Raji (cell line): Measurements from ENCODE around the gene CYTH4.

Source experiments
- POLR2A ChIP-seq: IDR thresholded peaks from 2 replicates; pipeline ENCODE4 v1.6.1; 2011; ENCODE audit warnings: low read depth, low read length, control low read depth; ENCODE audit not compliant: insufficient read depth

CYTH4 gene

GRCh38 chr22:37308385-37309200, 26.3 kb downstream of the CYTH4 start:
- TF ChIP-seq POLR2A: no peak

- no peak; the same call in 1 of the 2 replicates for TF ChIP-seq POLR2A
Observed at GRCh38 chr22:37309211-37310074, 27.1 kb downstream of the CYTH4 start.

- TF ChIP-seq POLR2A: no peak
Observed at GRCh38 chr22:37310075-37310606, 27.8 kb downstream of the CYTH4 start.

DNA sequence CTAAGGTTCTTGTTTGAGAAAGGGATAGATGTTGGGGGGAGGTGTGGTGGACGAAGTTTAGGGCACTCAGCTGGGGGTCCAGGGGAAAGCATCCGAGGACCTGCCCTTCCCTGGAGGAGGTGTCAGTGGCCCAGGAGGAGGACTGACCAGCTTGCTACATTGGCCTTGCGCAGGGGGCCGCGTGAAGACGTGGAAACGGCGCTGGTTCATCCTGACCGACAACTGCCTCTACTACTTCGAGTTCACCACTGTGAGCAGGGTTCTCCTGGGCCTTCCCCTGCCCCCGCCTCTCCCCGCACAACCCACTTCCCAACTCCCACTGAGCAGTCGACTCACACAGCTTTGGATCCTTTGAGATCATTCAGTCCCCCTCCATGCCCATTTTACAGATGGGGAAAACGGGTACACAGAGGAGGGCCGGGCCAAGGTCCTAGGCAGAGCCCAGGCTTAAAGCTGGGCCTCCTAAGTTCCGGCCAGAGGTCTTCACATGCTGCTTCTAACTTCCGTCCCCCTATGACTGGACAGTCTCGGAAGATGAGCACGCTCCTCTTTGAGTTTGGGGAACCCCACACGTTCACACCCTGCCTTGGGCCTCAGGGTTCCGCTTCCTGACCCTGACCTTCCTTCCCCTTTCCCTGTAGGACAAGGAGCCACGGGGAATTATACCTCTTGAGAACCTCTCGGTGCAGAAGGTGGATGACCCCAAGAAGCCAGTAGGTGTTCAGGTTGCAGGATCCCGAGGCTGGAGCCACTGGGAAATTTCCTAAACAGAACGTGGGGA, 28.7 kb downstream of the CYTH4 start:
- no peak for TF ChIP-seq POLR2A

DNA sequence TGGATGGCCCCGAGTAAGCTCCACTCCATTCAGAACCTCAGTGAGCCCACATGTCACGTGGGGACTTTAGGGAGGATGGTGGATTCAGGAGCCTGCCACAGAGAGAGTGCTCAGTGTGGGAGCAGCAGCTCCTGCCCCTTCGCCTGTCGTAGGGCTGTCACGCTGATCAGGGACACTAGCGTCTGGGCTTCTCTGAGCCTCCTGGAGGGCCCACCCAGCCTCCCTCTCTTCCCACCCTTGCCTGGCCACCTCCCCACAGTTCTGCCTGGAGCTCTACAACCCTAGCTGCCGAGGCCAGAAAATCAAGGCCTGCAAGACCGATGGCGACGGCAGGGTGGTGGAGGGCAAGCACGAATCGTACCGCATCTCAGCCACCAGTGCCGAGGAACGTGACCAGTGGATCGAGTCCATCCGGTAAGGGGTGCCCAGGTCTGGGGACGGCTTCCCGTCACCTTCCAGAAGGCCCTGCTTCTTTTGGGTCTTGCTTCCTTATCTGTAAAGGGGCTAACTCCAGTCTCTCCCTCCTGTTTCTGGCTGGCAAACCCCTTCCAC, 29.5 kb downstream of the CYTH4 start:
- TF ChIP-seq POLR2A: no peak

DNA sequence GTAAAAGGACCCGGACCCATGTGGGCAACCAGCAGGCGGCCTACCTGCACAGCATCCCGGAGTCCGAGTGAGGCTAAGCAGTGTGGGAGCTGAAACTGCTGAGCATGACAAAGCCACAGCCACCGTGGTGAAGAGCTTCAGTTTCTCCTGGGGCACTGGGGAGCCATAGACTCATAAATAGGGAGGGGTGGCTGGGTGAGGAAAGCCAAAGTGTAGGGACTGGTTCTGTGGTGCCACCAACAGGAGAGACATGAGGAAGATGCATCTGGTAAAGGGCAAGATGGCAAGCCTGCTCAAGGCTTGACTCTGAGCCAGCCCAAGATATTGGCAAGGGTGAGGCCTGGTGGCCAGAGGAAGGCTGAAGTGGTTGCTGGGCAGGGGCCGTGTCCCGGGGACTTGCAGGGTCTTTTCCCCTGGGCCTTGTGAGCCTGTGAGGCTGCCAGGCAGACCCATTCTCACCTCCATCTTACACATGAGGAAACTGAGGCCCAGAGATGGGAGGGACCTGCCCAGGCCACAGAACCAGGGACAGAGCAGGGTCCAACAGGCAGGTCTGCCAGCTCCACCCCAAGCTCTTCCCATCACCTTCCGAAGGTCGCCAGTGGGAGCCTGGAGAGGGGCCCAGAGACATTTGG, 30.4 kb downstream of the CYTH4 start:
- TF ChIP-seq POLR2A: no peak

GRCh38 chr22:37313376-37314314, 31.3 kb downstream of the CYTH4 start:
- no peak for TF ChIP-seq POLR2A

GRCh38 chr22:37314315-37315074, 32.2 kb downstream of the CYTH4 start:
- no peak for TF ChIP-seq POLR2A

DNA sequence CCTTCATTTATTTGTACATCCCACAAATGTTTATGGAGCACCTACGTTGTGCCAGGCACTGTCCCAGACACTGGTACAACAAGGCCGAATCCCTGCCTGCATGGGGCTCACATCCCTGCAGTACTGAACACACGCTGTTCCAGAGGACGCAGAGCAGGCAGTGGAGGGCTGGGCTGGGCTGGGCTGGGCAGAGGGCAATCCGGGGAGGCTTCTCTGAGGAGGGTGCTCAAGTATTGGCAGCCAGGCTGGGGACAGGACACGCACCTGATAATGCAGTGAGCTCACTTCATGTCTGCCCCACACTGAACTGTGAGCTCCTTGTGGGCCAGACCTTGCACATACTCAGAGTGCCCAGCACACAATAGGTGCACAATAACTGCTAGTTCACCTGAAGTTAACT, 34.1 kb downstream of the CYTH4 start:
- no peak for TF ChIP-seq POLR2A

DNA sequence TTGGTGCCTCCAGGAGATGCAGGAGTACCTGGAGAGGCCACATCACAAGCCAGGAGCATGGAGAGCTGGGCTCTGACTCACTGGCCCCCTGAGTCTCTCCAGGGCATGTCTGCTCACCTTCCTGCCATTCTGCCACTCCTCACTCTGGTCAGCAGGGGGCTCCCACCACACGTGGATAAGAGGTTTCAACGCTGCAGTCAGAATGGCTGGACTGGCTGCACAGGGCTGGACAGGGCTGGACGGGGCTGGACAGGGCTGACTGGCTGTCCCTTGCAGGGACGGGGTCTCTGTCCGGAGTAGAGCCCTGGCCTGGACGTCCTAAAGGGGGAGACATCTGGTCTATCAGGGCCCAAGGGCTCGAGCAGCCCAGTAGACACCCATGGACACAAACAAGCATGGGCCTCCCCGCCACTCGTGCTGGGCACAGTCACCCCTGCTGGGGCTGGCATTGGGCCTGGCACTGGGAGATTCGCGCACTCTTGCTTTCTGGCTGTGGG, 34.6 kb downstream of the CYTH4 start:
- TF ChIP-seq POLR2A: no peak

- TF ChIP-seq POLR2A: no peak
Observed at GRCh38 chr22:37317698-37318210, 35.4 kb downstream of the CYTH4 start.
